ENCODE measurements around the gene XXYLT1. TPM values are rescaled to one million over a fixed set of nuclear protein-coding genes. Genes with fewer than 3 reads are reported as not detected.

Gene XXYLT1
- total RNA-seq, 1 donor from 2014 or later: 7.6 TPM

GRCh38 chr3:195286115-195286872 is 15.3 kb upstream of the XXYLT1 start:
- Mint-ChIP-seq H3K27ac (no peak overlapping the region), H3K4me3 (no peak overlapping the region), H3K27me3 (no peaks in the 10 kb centered on the region), H3K9me3 (no peaks in the 10 kb centered on the region), H3K36me3 (ENCODE audit: low read depth) (peaks cover 75% of the 10 kb centered on the region), H3K4me1 (no peaks in the 10 kb centered on the region)
- no peak for DNase-seq
- TF ChIP-seq, protein P1, sequence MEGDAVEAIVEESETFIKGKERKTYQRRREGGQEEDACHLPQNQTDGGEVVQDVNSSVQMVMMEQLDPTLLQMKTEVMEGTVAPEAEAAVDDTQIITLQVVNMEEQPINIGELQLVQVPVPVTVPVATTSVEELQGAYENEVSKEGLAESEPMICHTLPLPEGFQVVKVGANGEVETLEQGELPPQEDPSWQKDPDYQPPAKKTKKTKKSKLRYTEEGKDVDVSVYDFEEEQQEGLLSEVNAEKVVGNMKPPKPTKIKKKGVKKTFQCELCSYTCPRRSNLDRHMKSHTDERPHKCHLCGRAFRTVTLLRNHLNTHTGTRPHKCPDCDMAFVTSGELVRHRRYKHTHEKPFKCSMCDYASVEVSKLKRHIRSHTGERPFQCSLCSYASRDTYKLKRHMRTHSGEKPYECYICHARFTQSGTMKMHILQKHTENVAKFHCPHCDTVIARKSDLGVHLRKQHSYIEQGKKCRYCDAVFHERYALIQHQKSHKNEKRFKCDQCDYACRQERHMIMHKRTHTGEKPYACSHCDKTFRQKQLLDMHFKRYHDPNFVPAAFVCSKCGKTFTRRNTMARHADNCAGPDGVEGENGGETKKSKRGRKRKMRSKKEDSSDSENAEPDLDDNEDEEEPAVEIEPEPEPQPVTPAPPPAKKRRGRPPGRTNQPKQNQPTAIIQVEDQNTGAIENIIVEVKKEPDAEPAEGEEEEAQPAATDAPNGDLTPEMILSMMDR (IDR thresholded peaks at IDR 0.05): no peak
- intact Hi-C loops (cut with micrococcal nuclease): no loop called here
- no peak for ATAC-seq (ENCODE audit: low read depth)
- ChIA-PET POLR2A (interaction anchor here (1.3 kb wide), 1 partner anchor 15 kb away, joined by 3 read pairs; the partner anchor contains the start of gene XXYLT1), CTCF (interaction anchor here (1.8 kb wide), 1 partner anchor 15 kb away, joined by 5 read pairs; the partner anchor contains the start of gene XXYLT1)

DNA sequence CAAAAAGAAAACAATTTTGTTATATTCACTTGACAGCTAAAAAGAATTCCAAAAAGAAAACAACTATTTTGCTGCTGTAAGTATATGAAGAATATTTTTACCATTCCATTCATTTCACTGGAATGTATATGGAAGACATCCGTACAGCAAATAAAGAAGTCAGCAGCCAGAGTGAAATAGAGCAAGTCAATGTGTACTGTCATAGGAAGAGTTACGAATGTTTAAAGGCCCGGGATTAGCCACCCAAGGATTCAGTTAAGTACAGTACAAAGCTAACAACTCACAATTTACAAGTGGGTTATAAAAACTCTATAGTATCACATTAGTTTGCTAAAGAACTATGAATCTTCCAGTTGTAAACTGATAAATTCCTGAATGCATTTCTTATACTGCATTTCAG is 14.4 kb upstream of the XXYLT1 start:
- Mint-ChIP-seq H3K27me3 (no peaks in the 10 kb centered on the region), H3K9me3 (no peaks in the 10 kb centered on the region), H3K4me3 (no peak overlapping the region), H3K27ac (no peak overlapping the region), H3K36me3 (ENCODE audit: low read depth) (peaks cover 72% of the 10 kb centered on the region), H3K4me1 (no peaks in the 10 kb centered on the region)
- DNase-seq (no peak), ATAC-seq (ENCODE audit: low read depth) (no peak)
- TF ChIP-seq, protein P1 (IDR thresholded peaks at IDR 0.05): no peak
- CTCF ChIA-PET: interaction anchor here (1.8 kb wide), 1 partner anchor 14 kb away, joined by 5 read pairs; the partner anchor contains the start of gene XXYLT1
- POLR2A ChIA-PET: no interaction called here
- intact Hi-C loops (cut with micrococcal nuclease): no loop called here

DNA sequence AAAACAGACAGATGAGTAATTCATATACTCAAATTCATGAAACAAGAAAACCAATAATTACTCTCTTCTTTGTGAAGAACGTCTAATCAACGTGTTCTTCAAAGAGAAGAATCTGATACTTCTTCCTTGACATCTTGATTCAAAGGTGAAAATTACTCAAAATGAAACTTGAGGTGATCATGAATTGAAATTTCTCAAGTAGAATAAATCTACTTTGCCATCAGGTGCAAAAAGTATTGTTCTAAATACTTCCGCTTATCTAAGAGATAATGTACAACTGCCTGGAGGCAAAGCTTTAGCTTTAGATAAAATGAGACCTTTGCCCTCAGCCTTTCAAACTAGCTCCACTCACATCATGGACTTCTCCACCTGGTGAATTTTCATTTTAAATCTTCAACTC is 13.9 kb upstream of the XXYLT1 start:
- H3K27me3 Mint-ChIP-seq: no peaks in the 10 kb centered on the region
- DNase-seq (no peak), ATAC-seq (ENCODE audit: low read depth) (no peak)
- no peak overlapping the region for H3K27ac Mint-ChIP-seq
- H3K4me1 Mint-ChIP-seq: no peaks in the 10 kb centered on the region
- no peak overlapping the region for H3K4me3 Mint-ChIP-seq
- intact Hi-C loops (cut with micrococcal nuclease): no loop called here
- H3K9me3 Mint-ChIP-seq: no peaks in the 10 kb centered on the region
- TF ChIP-seq, protein P1 (IDR thresholded peaks at IDR 0.05): no peak
- ChIA-PET CTCF (interaction anchor here (1.8 kb wide), 1 partner anchor 14 kb away, joined by 5 read pairs; the partner anchor contains the start of gene XXYLT1), POLR2A (no interaction called here)
- H3K36me3 Mint-ChIP-seq (ENCODE audit: low read depth): peaks cover 67% of the 10 kb centered on the region

GRCh38 chr3:195282961-195283360 is 12.0 kb upstream of the XXYLT1 start:
- Mint-ChIP-seq H3K4me1 (no peaks in the 10 kb centered on the region), H3K27ac (no peak overlapping the region), H3K27me3 (no peaks in the 10 kb centered on the region), H3K9me3 (no peaks in the 10 kb centered on the region), H3K36me3 (ENCODE audit: low read depth) (peaks cover 60% of the 10 kb centered on the region), H3K4me3 (no peak overlapping the region)
- CTCF ChIA-PET: interaction anchor here (2.1 kb wide), 1 partner anchor 11 kb away, joined by 6 read pairs; the partner anchor contains the start of gene XXYLT1
- intact Hi-C loops (cut with micrococcal nuclease): no loop called here
- DNase-seq (no peak), ATAC-seq (ENCODE audit: low read depth) (no peak)
- POLR2A ChIA-PET: interaction anchor here (1.4 kb wide), 1 partner anchor 9 kb away, joined by 3 read pairs; no protein-coding TSS in a partner anchor
- TF ChIP-seq, protein P1 (IDR thresholded peaks at IDR 0.05): no peak

- no peaks in the 10 kb centered on the region for H3K27me3 Mint-ChIP-seq
- ATAC-seq (ENCODE audit: low read depth) (no peak), DNase-seq (no peak)
- no peak overlapping the region for H3K4me3 Mint-ChIP-seq
- H3K27ac Mint-ChIP-seq: no peak overlapping the region
- TF ChIP-seq, protein P1 (IDR thresholded peaks at IDR 0.05): no peak
- peaks cover 14% of the 10 kb centered on the region for H3K4me1 Mint-ChIP-seq
- H3K9me3 Mint-ChIP-seq: no peaks in the 10 kb centered on the region
- peaks cover 14% of the 10 kb centered on the region for H3K36me3 Mint-ChIP-seq (ENCODE audit: low read depth)
- CTCF ChIA-PET: interaction anchor here (2.0 kb wide), 1 partner anchor 248 kb away, joined by 15 read pairs; no protein-coding TSS in a partner anchor
- POLR2A ChIA-PET: interaction anchor here (1.3 kb wide), 1 partner anchor 9 kb away, joined by 3 read pairs; no protein-coding TSS in a partner anchor
- intact Hi-C loops (cut with micrococcal nuclease): loop anchor here (5.0 kb wide), 1 partner anchor 787 kb away; the partner anchor contains the start of gene ATP13A3
Observed at GRCh38 chr3:195274259-195274966, 3.5 kb upstream of the XXYLT1 start.

Measured in activated B cell treated with CpG ODN at 0.5 μM for 24 hours (primary cell).